Vagina (tissue), 2 donors: ENCODE data around the gene CCDC159.

Experiments used
- CTCF ChIP-seq, 3 experiments: fragments of 450-650 bp in 2 of 3; fragments of 200-600 bp in 1 of 3; sonication (generic) in 1 of 3; IDR thresholded peaks; one replicate each; pipeline ENCODE4 v1.5.1; 2017 to 2019; ENCODE audit warnings: antibody characterized with exemption in 3 of 3, mild to moderate bottlenecking in 2 of 3, moderate library complexity in 2 of 3
- POLR2A ChIP-seq, 2 donors: fragments of 450-650 bp; IDR thresholded peaks; one replicate each; pipeline ENCODE4 v1.6.1; 2017; ENCODE audit warnings: antibody characterized with exemption in 2 of 2, mild to moderate bottlenecking in 2 of 2, moderate library complexity in 2 of 2

DNA sequence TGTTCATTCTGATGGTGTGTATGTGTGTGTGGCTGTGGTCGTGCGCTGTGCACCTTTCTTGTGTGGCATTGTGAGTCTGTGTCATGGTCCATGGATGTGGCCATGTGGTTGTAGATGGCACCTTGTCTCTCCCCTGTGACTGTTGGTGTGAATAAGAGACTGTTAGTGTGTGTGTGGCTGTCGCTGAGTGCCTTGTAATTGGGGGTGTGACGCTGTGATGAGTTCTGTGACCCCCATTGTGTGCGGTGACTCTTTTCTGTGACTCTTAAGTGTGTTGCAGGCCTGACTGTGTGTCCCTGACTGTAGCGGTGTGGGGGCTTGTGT lies 9.7 kb downstream of the CCDC159 start:
- TF ChIP-seq CTCF (IDR thresholded peaks at IDR 0.05) (no peak), POLR2A (IDR thresholded peaks at IDR 0.05) (no peak)
